ENCODE data around the gene SLC8B1.

DNA sequence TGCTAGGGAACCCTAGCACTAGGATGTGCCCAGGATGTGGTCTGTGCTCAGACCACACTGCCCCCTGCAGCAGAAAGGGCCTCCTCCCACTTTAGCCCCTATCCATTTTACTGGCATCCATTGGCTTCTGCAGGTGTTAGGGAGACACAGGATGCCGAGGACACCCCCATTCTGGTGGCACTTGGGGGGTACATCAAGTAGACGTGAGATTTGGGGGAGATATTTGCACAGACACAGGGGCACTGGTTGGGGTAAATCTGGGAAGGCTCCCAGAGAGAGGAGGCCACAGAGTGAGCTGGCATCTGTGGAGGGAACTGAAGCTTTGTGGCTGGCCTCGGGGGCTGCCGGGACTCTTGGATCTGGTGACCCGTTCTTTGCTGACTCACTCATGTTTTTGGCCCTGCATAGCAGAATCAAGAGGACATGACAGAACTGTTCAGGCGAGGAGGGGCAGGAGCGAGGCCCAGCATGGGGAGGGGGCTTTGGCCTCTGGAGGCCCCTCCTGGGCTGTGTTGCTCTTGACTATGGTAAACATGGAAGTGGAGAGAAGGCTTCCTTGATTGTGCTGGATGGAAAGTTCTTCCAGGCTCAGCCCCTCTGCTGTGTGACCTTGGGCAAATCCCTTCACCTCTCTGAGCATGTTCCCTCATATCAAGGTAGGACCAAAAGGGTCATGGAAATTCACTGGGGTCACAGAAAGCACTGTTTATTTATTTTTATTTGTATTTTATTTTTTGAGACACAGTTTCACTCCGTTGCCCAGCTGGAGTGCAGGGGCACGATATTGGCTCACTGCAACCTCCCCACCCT is 25.2 kb upstream of the SLC8B1 start:
- TF ChIP-seq, protein P1, sequence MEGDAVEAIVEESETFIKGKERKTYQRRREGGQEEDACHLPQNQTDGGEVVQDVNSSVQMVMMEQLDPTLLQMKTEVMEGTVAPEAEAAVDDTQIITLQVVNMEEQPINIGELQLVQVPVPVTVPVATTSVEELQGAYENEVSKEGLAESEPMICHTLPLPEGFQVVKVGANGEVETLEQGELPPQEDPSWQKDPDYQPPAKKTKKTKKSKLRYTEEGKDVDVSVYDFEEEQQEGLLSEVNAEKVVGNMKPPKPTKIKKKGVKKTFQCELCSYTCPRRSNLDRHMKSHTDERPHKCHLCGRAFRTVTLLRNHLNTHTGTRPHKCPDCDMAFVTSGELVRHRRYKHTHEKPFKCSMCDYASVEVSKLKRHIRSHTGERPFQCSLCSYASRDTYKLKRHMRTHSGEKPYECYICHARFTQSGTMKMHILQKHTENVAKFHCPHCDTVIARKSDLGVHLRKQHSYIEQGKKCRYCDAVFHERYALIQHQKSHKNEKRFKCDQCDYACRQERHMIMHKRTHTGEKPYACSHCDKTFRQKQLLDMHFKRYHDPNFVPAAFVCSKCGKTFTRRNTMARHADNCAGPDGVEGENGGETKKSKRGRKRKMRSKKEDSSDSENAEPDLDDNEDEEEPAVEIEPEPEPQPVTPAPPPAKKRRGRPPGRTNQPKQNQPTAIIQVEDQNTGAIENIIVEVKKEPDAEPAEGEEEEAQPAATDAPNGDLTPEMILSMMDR (IDR thresholded peaks at IDR 0.05) = no peak
- TF ChIP-seq POLR2A (IDR thresholded peaks at IDR 0.05) (no peak), POLR2AphosphoS5 (IDR thresholded peaks at IDR 0.05; ENCODE audit: insufficient read depth in 1 of 2, low read depth in 1 of 2) (no peak)

Measured in vagina (tissue), 2 donors.